H4 (cell line): ENCODE results near the gene NAALADL2. TPM values are rescaled to one million over a fixed set of nuclear protein-coding genes. Genes with fewer than 3 reads are reported as not detected.

Experiments
- DNase-seq: peaks from one replicate; pipeline ENCODE4 v3.0.0-alpha.2; 2015; ENCODE audit warnings: low spot score
- total RNA-seq: library from RNA; depleted of rRNA; stranded (reverse); fragments of >200 nt; shearing (Covaris generic); gene quantifications from 2 replicates; pipeline ENCODE4 v1.2.3, GENCODE V29; 2014

NAALADL2 gene
- total RNA-seq, 1 experiment from 2014 or later, result 1.6 TPM

DNA sequence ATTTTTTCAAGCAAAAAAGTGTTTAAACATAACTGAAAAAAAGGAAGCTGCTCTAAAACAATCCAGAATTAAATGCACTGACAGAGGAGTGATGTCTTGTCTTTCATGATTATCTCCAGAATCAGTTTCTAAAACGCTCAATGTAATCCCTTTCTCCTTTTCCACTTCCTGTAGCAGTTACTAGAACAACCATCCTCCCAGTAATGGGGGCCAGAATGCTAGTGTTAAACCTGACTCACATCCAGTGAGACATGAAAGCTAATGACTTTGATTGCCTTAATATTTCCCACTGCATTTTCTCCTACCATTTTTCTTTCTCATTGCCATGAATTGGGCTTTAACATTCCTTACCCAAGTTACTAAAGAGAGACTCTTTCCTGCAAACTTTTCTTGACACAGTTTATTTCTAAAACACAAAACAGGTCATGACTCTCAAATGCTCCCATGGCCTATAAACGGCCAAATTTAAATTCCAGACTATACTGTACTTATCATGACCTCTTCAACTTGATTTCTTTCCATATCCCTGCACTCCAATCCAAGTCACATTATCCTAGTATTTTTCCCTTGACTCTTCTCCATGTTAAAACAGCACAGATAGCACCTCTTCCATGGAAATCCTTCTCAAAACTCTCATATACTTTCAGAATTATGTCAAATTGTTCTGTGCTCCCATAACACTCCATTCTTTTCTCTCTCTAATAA is 341.4 kb downstream of the NAALADL2 start:
- DNase-seq, result no peak

DNA sequence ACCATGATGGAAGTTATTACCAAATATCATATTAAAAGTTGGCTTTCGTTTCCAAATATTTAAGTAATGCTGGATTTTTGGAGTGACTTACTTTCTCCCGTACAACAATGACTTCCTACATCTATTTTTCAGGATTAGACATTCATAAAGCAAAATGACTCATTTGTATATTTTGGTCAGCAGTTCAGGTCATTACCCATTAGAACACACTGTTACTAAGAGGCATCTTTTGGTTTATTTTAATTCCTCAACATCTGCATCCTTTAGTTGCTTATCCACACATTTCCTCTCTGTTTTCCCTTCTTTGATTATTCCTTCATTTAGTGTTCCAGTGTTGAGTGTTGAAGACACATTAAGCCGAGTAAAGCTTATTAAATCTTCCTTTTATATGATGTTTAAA is 348.2 kb downstream of the NAALADL2 start:
- peak; percentile 11 for DNase-seq

DNA sequence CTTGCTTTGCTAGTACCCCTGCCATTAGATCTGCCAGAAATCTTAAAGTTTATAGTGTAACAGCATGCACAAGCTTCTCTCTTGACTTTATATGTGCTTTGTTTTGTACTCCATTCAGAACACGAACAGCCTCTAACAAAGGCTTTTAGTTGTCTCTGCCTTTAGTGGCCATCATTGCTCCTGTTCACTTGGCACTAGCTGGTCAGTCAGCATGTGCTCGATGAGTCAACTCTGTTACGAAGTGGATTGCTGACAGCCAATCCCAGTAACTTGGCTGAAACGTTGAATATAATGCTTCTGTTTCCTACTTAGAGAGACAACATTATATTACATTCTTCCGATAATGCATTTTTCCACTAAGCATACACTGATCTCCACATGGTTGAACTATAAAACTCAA is 349.2 kb downstream of the NAALADL2 start:
- no peak for DNase-seq

DNA sequence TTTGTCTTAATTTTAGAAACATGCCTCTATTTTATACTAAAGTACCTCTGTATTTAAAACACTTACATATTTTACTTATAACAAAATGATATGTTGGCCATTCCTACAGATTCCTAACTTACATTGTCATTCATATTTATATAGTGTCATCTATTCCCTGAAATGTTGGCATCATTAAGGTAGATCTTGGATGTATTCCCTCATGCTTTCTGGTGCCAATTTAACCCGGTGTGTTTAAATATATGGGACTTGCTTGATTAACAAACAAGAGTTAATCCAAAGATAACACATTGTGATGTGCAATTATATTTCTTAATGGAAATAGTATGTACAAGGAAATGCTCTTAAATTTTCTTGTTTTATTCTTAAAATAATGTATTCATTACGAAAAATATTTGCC is 352.3 kb downstream of the NAALADL2 start:
- DNase-seq, result no peak

DNA sequence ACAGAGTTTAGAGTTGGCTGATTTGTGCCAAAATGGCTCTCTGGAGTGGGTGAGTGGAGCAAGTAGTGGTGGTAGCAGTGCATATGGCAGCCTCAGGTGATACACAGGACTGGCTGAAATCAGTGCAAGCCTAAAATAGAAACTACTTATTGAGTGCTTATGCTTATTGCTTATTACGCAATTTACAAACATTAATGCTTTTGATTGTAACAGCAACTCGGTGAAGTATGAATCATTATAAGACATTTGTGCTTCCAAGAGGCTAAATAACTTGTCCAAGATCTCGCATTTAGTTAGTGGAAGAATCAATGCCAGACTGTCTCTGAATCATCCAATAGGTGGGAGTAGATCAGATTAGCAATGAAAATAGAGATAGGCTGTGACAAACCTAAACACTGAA is 353.8 kb downstream of the NAALADL2 start:
- no peak for DNase-seq

DNA sequence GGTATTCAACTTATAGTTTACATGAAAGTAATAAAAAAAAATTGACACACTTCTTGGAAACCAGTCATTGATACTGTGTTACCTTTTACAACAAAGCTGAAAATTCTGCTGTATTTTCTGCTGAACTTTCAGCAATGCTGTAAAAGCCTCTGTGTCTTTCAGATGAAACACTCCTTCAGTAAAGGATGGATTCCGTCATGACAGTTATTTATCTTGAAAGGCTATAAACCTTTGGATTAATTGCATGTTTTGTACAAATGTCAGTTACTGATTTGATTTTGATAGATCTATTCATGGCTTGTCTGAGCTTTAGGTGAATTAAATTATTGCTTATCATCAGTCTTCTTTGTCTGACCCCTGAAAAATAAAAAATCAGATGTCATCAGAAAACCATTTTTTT is 355.1 kb downstream of the NAALADL2 start:
- DNase-seq, result no peak

DNA sequence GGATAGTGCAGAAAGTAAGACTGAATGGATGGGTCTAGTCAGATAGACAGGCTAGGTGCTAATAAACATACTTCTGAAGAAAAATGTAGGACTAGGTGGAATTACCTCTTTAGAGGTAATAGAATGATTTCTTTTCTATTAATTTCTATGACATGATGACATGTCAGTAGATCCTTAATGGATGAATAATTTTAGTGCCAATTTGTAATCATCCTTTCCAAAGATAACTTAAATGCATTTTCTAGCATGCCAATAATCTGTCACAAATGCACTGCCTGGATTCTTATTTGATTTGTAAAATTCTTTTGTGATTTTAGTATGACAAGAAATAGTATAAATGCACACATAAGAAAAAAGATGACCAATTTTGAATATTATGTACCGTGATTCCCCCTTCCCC is 356.7 kb downstream of the NAALADL2 start:
- no peak for DNase-seq

DNA sequence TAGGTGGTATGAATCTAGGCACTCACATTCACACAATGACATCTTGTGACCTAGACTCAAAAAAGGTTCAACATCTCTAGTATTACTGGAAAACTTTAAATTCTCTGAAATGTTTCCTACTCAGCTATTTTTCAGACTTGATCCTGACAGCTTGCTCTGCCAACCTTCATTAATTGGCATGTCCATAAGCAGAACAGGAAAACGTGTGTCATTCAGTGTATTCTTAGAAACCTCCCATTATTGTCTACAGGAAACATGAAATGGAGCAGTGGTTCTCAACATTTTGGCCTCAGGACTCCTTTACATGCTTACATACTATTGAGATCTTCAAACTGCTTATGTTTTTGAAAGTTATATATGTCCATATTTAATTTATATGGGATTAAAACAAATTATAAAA is 363.2 kb downstream of the NAALADL2 start:
- DNase-seq, result no peak

DNA sequence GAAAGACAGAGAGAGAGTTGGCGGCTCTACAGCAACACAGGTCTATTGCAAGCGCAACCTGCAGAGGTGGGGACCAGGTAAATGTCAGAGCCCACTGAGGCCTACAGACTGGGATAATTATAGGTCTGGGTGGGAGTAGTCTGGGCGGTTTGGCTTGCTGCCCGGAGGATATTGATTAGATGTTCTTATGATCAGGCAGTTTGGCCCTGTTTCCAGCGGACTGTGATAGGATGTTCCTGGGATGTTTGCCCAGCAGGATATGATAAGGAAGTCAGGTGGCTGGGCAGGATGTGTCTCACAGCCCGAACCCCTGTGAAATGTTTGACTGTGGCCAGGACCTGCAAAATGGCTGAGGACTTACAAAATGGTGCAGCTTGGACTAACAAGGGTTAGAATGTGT is 364.9 kb downstream of the NAALADL2 start:
- no peak for DNase-seq

DNA sequence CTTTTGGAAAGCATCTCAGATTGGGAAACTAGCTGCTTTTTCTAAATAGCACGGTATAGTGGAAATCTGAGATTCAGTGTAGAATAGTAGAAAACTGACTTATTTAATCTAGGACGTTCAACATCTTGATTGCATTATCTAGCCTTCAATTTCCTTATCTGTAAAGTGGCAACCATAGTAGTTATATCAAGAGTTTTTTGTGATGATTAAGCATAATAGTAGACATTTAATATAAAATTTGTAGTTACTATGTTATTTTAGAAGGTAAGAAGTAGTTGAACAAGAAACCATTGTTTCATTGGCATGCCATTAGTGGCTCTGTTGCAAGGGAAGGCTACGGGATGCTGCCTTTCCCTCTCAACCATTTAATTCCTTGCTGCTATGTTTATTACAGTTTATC is 367.3 kb downstream of the NAALADL2 start:
- DNase-seq, result no peak

DNA sequence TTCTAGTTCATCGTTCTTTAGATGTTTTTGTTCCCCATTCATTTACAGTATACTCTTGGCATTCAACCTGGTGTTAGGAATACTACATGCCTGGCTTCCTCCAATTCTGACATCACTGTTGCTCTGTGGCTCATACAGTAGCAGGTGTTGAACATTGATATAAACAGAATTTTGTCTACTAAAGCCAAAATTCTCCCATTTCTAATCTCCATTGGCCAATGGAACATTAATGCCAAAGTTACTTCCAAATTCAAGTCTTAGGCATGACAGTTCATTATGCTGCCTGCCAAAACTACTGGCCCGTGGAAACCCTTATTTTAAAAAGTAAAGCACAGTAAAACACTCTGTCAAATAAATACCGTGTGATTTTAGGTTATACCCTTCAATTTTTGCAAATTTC is 368.0 kb downstream of the NAALADL2 start:
- no peak for DNase-seq

DNA sequence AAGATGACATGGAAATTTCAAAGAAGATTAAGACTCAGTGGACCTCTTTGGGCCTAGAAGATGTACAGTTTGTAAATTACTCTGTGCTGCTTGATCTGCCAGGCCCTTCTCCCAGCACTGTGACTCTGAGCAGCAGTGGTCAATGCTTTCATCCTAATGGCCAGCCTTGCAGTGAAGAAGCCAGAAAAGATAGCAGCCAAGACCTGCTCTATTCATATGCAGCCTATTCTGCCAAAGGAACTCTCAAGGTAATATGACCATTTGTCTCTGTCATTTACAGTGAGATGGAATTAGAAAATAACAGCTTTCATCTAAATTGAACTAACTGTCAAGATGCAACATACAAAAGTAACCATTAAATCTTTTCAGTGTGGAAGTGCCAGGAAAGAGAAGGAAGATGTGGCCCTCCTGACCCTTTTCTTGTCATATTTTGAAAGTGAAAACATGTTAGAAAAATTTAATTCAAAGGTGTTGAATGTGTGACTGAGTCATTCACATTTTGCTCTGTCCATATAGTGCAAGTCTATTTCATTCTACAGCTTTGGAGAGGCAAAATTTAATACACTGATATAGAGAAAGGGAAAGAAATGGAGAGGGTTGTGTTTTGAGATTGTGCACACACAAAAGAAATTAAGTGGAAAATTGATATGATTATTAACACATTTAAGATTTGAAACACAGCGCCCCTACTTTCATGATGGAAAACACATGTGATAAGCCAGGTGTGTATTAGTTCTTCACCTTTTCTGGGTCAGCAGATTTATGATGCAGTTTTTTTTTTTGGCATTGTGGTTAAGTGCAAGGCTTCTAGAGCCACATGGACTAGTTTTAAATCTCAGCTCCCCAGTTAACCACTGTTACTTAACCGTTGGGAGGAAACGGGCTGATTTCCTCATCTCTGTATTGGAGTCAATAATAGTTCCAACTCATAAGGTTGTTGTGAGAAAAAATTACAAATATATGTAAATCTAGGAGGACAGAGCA is 375.1 kb downstream of the NAALADL2 start:
- DNase-seq, result no peak

DNA sequence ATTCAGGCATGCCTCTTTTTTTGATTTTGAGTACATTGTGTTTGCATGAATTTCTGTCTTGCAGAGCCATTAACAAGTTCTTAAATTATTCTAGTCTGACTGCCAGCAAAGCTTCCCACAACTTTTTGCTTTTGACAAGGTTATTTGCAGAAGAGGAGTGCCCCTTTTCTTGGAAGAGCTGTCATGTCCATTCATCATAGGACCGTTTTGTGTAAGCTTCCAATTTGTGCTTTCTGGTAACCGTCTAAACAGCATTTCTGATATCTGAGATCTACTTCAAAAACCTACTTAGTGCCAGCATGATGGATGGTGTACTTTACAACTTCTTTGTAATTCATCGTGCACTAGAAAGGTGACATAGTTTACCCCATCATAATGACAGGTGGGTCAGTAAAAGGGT is 379.7 kb downstream of the NAALADL2 start:
- DNase-seq, result no peak

DNA sequence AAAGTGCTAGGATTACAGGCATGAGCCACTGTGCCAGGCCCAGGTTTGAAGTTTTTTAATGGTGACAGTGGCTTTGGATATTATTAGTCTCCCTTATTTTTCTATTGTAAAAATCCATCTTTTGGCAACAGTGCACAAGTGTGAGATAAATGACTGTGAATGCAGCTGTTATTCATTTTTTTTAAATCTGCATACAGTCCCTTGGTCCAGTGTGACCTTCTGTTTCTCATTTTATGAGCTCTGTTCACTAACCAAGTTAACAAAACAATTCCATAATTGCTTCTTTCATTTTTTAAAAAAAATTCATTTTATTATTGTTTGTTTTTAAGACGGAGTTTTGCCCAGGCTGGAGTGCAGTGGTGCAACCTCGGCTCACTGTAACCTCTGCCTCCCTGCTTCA is 381.8 kb downstream of the NAALADL2 start:
- DNase-seq, result no peak

DNA sequence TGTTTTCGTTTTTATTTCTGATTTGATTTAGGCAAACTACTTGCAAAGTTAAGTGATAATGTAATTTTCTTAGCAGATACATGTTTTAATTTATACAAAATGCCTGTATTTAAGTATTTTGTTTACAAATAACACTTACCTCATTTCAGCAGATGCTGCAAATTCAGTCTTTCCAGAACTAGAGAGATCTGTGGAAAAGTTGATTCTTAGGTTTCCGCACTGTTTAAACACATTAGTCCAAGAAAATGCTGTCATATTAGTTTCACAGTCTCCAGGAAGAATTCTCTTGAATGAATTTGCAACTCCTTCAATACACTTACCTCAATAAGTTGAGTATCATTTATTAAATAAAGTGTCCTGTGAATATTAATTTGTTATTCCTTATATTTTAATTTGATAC is 383.1 kb downstream of the NAALADL2 start:
- no peak for DNase-seq

DNA sequence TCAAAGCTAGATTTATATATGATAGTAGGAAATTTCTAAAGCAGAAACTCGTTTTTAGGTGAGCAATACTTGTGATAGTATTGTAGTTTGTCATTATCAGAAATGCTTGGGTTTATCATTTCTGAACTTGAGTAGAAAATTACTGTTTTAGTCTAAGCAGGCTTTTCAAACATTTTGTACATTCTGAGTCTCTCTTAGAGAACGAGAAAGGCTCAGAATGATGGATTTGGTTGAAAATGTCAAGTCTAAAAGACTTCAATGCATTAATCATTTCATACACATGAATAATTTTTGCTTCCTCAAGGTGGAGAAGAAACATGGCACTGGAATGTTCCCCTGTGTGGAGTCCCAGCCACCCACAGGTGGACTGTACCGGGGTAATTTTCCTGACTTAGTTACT is 387.1 kb downstream of the NAALADL2 start:
- DNase-seq, result no peak

DNA sequence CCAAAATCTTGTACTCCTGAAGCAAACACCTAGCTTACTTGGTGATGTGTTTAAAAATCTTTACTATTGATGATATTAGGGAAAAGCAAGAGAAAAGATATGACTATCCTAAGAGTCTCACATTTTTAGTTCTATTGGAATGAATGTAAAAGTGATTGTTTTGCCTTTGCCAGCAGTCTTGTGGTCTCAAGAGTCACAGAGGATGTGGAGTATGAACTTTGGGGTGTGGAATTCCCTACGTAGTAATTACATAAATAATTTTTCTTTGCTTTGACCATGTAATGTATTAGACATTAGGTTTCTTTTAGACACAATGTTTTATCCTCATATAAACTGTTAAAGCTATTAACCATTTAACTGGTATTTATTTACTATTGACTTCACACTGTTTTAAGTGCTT is 387.6 kb downstream of the NAALADL2 start:
- no peak for DNase-seq

DNA sequence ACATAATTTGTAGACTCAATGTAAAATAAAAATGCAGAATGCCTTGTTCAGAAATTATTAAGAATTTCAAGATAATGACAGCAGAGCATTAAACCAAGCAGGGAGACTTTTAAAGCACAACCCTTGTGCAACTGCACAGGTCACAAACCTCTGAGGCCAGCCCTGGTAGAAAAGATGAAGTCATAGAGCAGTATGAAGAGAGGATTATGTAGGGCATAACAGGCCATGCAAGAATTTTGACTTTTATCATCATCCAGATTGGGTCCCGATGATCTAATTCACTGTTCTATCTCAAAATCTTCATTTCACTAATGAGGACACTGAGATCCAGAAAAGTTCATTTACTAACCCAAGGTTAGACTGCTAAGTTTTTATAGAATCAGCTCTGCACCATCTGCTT is 388.5 kb downstream of the NAALADL2 start:
- no peak for DNase-seq

DNA sequence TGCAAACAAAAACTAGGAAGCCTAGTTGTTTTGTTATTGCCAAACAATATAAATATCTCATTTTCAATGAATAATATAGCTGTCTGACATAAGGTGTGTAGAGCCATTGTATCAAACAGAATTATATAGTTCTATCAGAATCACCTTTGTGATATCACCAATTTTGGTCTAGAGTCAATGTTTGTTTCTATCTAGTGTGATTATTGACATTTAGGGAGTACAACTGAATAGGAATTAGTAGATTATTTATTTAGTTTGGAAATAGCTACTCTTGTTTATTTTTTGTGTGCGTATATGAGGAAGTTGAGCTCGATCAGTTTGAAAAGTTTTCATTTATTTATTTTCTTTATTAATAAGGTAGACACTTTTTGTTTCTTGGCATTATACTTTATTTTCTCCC is 389.7 kb downstream of the NAALADL2 start:
- DNase-seq, result no peak

DNA sequence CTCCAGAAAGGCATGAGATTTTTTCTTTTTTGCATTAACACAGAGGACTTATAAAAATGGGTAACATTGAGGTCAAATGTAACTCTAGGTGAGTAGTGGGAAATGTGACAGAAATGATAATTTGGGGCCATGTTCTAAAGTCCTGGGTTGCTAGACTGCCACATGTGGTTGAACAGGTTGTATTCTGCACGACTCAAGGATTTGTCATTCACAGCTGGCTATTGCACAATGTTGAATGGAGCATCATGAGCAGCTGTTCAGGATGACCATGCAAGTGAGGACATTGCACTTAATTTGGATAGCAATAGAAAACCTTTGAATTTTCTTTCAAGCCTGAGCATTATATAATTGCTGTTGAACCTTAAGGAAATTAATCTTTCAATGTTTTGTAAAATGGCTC is 396.6 kb downstream of the NAALADL2 start:
- DNase-seq, result peak; percentile 63

DNA sequence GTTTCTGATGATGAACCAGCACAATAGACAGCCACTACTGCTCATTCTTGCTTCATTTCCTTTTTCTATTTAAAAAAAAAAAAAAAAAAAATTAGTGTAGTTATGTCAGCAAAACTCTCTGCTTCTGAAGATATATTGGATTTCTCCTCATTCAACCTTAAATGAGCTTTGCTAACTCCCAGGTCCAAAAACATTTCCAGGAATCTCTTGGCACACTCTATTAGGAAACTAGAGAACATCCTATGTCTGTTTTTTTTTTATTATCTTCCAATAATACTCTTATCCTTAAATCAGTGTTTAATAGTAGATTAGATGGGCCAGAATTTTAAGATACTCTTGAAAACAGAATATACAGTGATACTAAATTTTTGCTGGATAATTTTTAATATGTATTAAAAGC is 398.0 kb downstream of the NAALADL2 start:
- DNase-seq, result no peak

DNA sequence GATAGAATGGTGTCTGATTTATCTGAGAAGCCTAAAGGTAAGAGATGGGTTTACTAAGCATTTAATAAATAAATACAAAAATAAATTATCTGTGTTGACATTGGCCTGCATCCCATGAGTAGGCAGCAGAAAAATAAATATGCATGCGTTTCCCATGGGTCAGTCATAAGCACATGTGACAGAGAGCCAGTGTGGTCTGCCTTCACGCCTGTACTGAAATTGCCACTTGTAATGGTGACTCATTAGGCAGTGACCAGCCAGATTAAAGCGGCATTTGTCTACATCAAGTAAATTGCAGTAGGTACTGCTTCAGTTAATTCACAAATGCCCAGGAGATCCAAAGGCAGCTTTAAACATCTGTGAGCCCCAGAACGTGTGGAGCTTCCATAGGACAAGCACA is 399.6 kb downstream of the NAALADL2 start:
- peak; percentile 88 for DNase-seq

DNA sequence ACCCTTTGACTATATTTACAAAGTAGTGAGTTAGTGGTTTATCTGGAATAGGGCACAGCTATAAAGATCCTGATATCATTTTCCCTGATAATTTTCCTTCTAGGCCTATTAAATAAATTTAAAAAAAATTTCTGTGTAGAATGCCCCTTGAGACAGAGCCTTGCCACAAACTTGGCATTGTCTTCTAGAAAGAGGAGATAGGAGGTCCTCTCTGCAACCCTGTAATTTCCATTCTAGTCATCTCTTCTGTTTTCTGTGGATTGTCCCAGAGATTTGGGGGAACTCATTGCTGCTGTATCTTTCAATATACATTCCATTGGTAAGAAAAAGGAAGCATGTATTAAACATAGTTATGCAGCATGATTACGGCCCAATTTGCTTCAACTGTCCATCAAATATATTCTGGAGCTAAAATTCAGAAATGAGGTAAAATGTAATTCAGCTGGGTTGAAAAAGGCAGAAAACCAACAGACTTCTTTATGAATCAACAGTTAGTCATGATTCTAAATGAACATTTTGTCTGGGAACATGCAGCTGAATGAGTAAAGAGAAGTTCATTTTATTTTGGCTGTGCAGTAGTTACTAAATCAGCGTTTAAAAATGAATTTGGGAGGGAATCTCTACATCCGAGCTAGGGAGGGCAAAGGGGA is 401.1 kb downstream of the NAALADL2 start:
- DNase-seq, result no peak
